Measurements from ENCODE around the gene HEXIM1.

The HEXIM1 gene

GRCh38 chr17:45190503-45191255 lies 42.4 kb downstream of the HEXIM1 start:
- no peaks in the 10 kb centered on the region for H3K27me3 ChIP-seq (ENCODE audit: low read depth, low read length)
- H3K4me1 ChIP-seq (ENCODE audit: control insufficient read depth in 1 of 2, insufficient read depth in 2 of 2, low read length in 2 of 2) = no peaks in the 10 kb centered on the region
- no peak overlapping the region for H3K4me3 ChIP-seq (ENCODE audit: low read depth in 1 of 2, low read length in 2 of 2)
- no peaks in the 10 kb centered on the region for H3K9me3 ChIP-seq (ENCODE audit: control insufficient read depth in 1 of 2, low read length in 2 of 2)
- H3K36me3 ChIP-seq (ENCODE audit: control insufficient read depth in 1 of 2, insufficient read depth in 2 of 2, low read length in 2 of 2) = no peaks in the 10 kb centered on the region
- no peak overlapping the region for H3K27ac ChIP-seq (ENCODE audit: low read length)

- Histone ChIP-seq H3K4me1 (ENCODE audit: control insufficient read depth in 1 of 2, insufficient read depth in 2 of 2, low read length in 2 of 2) (peaks cover 0 to 15% of the 10 kb centered on the region in 2 donors), H3K36me3 (ENCODE audit: control insufficient read depth in 1 of 2, insufficient read depth in 2 of 2, low read length in 2 of 2) (no peaks in the 10 kb centered on the region), H3K9me3 (ENCODE audit: control insufficient read depth in 1 of 2, low read length in 2 of 2) (no peaks in the 10 kb centered on the region), H3K27me3 (ENCODE audit: low read depth, low read length) (no peaks in the 10 kb centered on the region), H3K4me3 (ENCODE audit: low read depth in 1 of 2, low read length in 2 of 2) (no peak overlapping the region), H3K27ac (ENCODE audit: low read length) (no peak overlapping the region)
These were observed 47.1 kb downstream of the HEXIM1 start for GRCh38 chr17:45195424-45195823.

DNA sequence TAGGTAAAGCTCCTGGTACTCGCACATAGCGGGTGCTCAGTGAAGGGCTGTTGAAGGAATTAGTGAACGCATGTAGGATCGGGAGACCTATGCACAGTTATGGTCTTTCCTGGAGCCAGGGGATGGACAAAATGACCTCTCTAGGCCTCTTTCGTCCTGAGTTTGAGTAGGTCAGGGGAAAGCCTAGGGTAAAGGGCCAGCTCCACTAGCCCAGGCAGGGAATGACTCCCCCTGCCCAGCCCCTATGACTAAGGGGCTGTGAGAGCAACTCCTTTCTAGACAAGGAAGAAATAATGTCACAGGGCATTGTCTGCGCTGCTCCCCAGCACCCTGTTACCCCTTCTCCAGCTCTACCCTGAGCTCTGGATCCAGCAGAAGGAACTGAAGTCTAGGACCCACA lies 48.8 kb downstream of the HEXIM1 start:
- Histone ChIP-seq H3K27me3 (ENCODE audit: low read depth, low read length) (no peaks in the 10 kb centered on the region), H3K27ac (ENCODE audit: low read length) (no peak overlapping the region), H3K9me3 (ENCODE audit: control insufficient read depth in 1 of 2, low read length in 2 of 2) (no peaks in the 10 kb centered on the region), H3K4me1 (ENCODE audit: control insufficient read depth in 1 of 2, insufficient read depth in 2 of 2, low read length in 2 of 2) (peaks cover 0 to 15% of the 10 kb centered on the region in 2 donors), H3K36me3 (ENCODE audit: control insufficient read depth in 1 of 2, insufficient read depth in 2 of 2, low read length in 2 of 2) (no peaks in the 10 kb centered on the region), H3K4me3 (ENCODE audit: low read depth in 1 of 2, low read length in 2 of 2) (no peak overlapping the region)

DNA sequence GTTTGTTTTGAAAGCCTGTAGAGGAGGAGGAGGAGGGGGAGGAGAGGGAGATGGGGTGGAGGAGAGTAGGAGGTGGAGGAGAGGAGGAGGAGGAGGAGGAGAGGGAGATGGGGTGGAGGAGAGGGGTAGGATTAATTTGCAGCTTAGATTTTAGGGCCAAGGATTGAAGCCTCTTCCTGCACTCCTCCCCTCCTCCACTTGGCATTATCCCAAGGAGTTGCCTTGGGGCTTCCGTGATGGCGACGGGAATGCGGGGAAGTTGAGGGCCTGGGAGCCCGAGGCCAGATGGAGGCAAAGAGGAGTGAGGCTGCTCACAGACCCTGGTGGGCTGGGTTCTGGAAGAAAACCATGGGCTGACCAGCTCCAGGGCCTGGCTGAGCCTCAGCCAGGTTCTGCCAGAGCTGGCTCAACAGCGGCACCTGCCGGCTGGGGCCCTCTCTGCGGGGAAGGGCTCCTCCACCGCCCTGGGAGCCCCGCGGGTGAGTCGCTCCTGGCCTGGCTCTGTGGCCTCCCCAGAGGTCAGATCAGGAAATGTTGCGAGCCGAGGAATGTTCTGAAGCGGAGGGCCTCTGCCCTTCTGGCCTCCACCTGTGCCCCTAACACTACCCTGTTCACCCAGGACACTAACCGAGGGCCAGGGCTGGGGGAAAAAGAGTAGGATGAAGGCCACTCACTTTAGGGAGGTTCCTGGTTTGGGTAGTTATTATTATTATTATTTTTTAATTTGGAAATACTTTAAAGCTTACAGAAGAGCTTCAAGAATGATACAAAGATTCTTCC lies 49.5 kb downstream of the HEXIM1 start:
- H3K9me3 ChIP-seq (ENCODE audit: control insufficient read depth in 1 of 2, low read length in 2 of 2) = no peaks in the 10 kb centered on the region
- no peaks in the 10 kb centered on the region for H3K27me3 ChIP-seq (ENCODE audit: low read depth, low read length)
- no peaks in the 10 kb centered on the region for H3K36me3 ChIP-seq (ENCODE audit: control insufficient read depth in 1 of 2, insufficient read depth in 2 of 2, low read length in 2 of 2)
- peaks cover 0 to 15% of the 10 kb centered on the region in 2 donors for H3K4me1 ChIP-seq (ENCODE audit: control insufficient read depth in 1 of 2, insufficient read depth in 2 of 2, low read length in 2 of 2)
- H3K27ac ChIP-seq (ENCODE audit: low read length) = no peak overlapping the region
- H3K4me3 ChIP-seq (ENCODE audit: low read depth in 1 of 2, low read length in 2 of 2) = no peak overlapping the region

- H3K4me1 ChIP-seq (ENCODE audit: control insufficient read depth in 1 of 2, insufficient read depth in 2 of 2, low read length in 2 of 2) = peaks cover 0 to 15% of the 10 kb centered on the region in 2 donors
- no peaks in the 10 kb centered on the region for H3K36me3 ChIP-seq (ENCODE audit: control insufficient read depth in 1 of 2, insufficient read depth in 2 of 2, low read length in 2 of 2)
- H3K27me3 ChIP-seq (ENCODE audit: low read depth, low read length) = no peaks in the 10 kb centered on the region
- H3K9me3 ChIP-seq (ENCODE audit: control insufficient read depth in 1 of 2, low read length in 2 of 2) = no peaks in the 10 kb centered on the region
- no peak overlapping the region for H3K27ac ChIP-seq (ENCODE audit: low read length)
- H3K4me3 ChIP-seq (ENCODE audit: low read depth in 1 of 2, low read length in 2 of 2) = no peak overlapping the region
These were observed 52.4 kb downstream of the HEXIM1 start for GRCh38 chr17:45200701-45201100.

GRCh38 chr17:45201457-45201856 lies 53.2 kb downstream of the HEXIM1 start:
- H3K27me3 ChIP-seq (ENCODE audit: low read depth, low read length) = no peaks in the 10 kb centered on the region
- no peaks in the 10 kb centered on the region for H3K36me3 ChIP-seq (ENCODE audit: control insufficient read depth in 1 of 2, insufficient read depth in 2 of 2, low read length in 2 of 2)
- H3K27ac ChIP-seq (ENCODE audit: low read length) = no peak overlapping the region
- H3K4me1 ChIP-seq (ENCODE audit: control insufficient read depth in 1 of 2, insufficient read depth in 2 of 2, low read length in 2 of 2) = peaks cover 0 to 15% of the 10 kb centered on the region in 2 donors
- no peaks in the 10 kb centered on the region for H3K9me3 ChIP-seq (ENCODE audit: control insufficient read depth in 1 of 2, low read length in 2 of 2)
- H3K4me3 ChIP-seq (ENCODE audit: low read depth in 1 of 2, low read length in 2 of 2) = no peak overlapping the region

Data from muscle layer of duodenum (tissue), 2 donors.